Measurements from ENCODE around the gene MAGEA8. TPM values are rescaled to one million over a fixed set of nuclear protein-coding genes. Genes with fewer than 3 reads are reported as not detected.

The MAGEA8 gene
- total RNA-seq, 5 donors from 2014 or later (not counting 1 experiment from before 2014, with no cell fraction given) = not detected

Other genes starting within 250 kb of the MAGEA8 start
- gene TMEM185A, start 249.4 kb upstream of the MAGEA8 start, total RNA-seq = 10 to 100 TPM; 13.8 to 26.5 (median 25.6) TPM
- gene MAGEA11, start 169.1 kb upstream of the MAGEA8 start, total RNA-seq = not detected
- gene HSFX1, start 107.1 kb upstream of the MAGEA8 start, total RNA-seq = 1 to 10 TPM in 3 of 5 donors, under 1 TPM in 2; 0.50 to 3.2 (median 1.8) TPM
- gene MAGEA9, start 99.3 kb upstream of the MAGEA8 start, total RNA-seq = not detected
- gene HSFX4, start 48.4 kb downstream of the MAGEA8 start, total RNA-seq = not detected
- gene EOLA2, start 57.3 kb downstream of the MAGEA8 start, total RNA-seq = 10 to 100 TPM; 43.2 to 58.7 (median 48.5) TPM

Data from T-cell (primary cell).